Transverse colon (tissue), 4 donors: ENCODE measurements around the gene TXNDC11. TPM values are rescaled to one million over a fixed set of nuclear protein-coding genes. Genes with fewer than 3 reads are reported as not detected.
A peak's percentile ranks its signal among the peaks of the same experiment; 100 is the strongest.

ENCODE experiments used
- DNase-seq: peaks from one replicate; pipeline ENCODE4 v3.0.0-alpha.2; 2019
- H3K27ac ChIP-seq, 4 donors: fragments of 200-600 bp; sonication (generic); 2 replicates each; pipeline ENCODE4 v1.5.1; 2016 to 2018; ENCODE audit warnings: inconsistent platforms in 4 of 4
- H3K27me3 ChIP-seq: fragments of 200-600 bp; sonication (generic); 2 replicates; pipeline ENCODE4 v1.5.1; 2017; ENCODE audit warnings: inconsistent platforms
- H3K36me3 ChIP-seq, 4 donors: fragments of 200-600 bp; sonication (generic); 2 replicates each; pipeline ENCODE4 v1.5.1; 2017 to 2019; ENCODE audit warnings: inconsistent platforms in 4 of 4
- H3K4me1 ChIP-seq, 4 donors: fragments of 200-600 bp; sonication (generic); 2 replicates each; pipeline ENCODE4 v1.5.1; 2017 to 2020; ENCODE audit warnings: inconsistent platforms in 4 of 4
- H3K4me3 ChIP-seq, 4 donors: fragments of 200-600 bp; sonication (generic); 1 replicate in 1 of 4; 2 replicates in 3 of 4; pipeline versions ENCODE4 v1.5.1 to v1.6.1; 2017 to 2019; ENCODE audit warnings: inconsistent platforms in 4 of 4
- H3K9me3 ChIP-seq, 2 donors: fragments of 200-600 bp; sonication (generic); 2 replicates each; pipeline ENCODE4 v1.5.1; 2017 to 2019; ENCODE audit warnings: inconsistent platforms in 2 of 2
- EP300 ChIP-seq: sonication (generic); formaldehyde crosslinking; IDR thresholded peaks from one replicate; pipeline ENCODE4 v1.6.1; 2017; ENCODE audit warnings: antibody characterized with exemption, low read depth
- POLR2A ChIP-seq: fragments of 450-650 bp; IDR thresholded peaks from one replicate; pipeline ENCODE4 v1.6.1; 2016; ENCODE audit warnings: antibody characterized with exemption, mild to moderate bottlenecking, moderate library complexity
- POLR2AphosphoS5 ChIP-seq, 3 donors: sonication (generic); formaldehyde crosslinking; IDR thresholded peaks; one replicate each; pipeline ENCODE4 v1.6.1; 2016; ENCODE audit warnings: antibody characterized with exemption in 3 of 3
- WGBS, 2 donors: methylation state at CpG; one replicate each; pipeline ENCODE4 v1.1.5; 2018; ENCODE audit warnings: low coverage in 1 of 2; 5-methylcytosine and 5-hydroxymethylcytosine counted together
- in situ Hi-C, 4 donors: fragments of 200-750 bp; cut with MboI; loops; one replicate each; pipeline versions ENCODE4 v1.15.0 to v1.15.1; 2017; ENCODE audit warnings: low sequenced_read_pairs in 3 of 4, low pct_ligation_motif_present in 1 of 4, low pct_unique_long_range_greater_than_20kb in 1 of 4
- intact Hi-C: fragments of 100-400 bp; cut with DNase I; formaldehyde crosslinking; loops from one replicate; pipeline ENCODE4 v1.15.1; 2023; ENCODE audit warnings: low total_unique reads
- total RNA-seq, 4 donors: library from RNA; depleted of rRNA; stranded (reverse); fragments of >200 nt; gene quantifications; one replicate each; pipeline ENCODE4 v1.1.0, GENCODE V29; 2016
- TF ChIP-seq, protein P1 (sequence below), 5 experiments: fragments of 200-600 bp in 3 of 5; fragments of 450-650 bp in 2 of 5; sonication (generic) in 3 of 5; IDR thresholded peaks; 1 replicate in 2 of 5; 2 replicates in 3 of 5; pipeline ENCODE4 v1.5.1; 2016 to 2017; ENCODE audit warnings: antibody characterized with exemption in 5 of 5, inconsistent platforms in 3 of 5, mild to moderate bottlenecking in 2 of 5, moderate library complexity in 1 of 5

Gene TXNDC11
- total RNA-seq, 4 donors from 2014 or later = 66.8 to 105 (median 71.1) TPM

DNA sequence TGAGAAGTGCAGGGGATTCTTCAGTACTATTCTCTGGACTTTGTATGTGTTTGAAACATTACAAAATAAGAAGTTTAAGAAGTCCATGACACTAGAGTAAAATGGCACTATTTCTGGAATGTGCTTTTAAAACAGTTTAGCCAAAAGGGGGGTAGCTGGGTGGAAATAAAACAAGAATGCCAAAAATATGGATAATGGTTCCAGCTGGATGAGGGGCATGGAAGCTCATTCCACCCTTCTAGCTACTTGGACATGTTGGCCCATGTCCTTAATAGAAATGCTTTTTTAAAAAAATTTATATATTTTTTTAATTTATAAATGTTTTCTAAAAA, 41.3 kb upstream of the TXNDC11 start:
- Histone ChIP-seq H3K4me1 (peaks cover 27 to 74% (median 51%) of the 10 kb centered on the region in 4 donors), H3K27ac (peak overlapping the region; percentile 80 to 94 (median 88)), H3K36me3 (peaks cover 0 to 5% (median 0%) of the 10 kb centered on the region in 4 donors), H3K9me3 (no peaks in the 10 kb centered on the region), H3K27me3 (no peaks in the 10 kb centered on the region), H3K4me3 (no peak overlapping the region)
- no peak for DNase-seq
- TF ChIP-seq POLR2A (no peak), EP300 (no peak), POLR2AphosphoS5 (IDR thresholded peaks at IDR 0.05) (no peak)
- TF ChIP-seq, protein P1, sequence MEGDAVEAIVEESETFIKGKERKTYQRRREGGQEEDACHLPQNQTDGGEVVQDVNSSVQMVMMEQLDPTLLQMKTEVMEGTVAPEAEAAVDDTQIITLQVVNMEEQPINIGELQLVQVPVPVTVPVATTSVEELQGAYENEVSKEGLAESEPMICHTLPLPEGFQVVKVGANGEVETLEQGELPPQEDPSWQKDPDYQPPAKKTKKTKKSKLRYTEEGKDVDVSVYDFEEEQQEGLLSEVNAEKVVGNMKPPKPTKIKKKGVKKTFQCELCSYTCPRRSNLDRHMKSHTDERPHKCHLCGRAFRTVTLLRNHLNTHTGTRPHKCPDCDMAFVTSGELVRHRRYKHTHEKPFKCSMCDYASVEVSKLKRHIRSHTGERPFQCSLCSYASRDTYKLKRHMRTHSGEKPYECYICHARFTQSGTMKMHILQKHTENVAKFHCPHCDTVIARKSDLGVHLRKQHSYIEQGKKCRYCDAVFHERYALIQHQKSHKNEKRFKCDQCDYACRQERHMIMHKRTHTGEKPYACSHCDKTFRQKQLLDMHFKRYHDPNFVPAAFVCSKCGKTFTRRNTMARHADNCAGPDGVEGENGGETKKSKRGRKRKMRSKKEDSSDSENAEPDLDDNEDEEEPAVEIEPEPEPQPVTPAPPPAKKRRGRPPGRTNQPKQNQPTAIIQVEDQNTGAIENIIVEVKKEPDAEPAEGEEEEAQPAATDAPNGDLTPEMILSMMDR (IDR thresholded peaks at IDR 0.05) = no peak
- intact Hi-C loops = no loop called here
- in situ Hi-C loops = no loop called here

DNA sequence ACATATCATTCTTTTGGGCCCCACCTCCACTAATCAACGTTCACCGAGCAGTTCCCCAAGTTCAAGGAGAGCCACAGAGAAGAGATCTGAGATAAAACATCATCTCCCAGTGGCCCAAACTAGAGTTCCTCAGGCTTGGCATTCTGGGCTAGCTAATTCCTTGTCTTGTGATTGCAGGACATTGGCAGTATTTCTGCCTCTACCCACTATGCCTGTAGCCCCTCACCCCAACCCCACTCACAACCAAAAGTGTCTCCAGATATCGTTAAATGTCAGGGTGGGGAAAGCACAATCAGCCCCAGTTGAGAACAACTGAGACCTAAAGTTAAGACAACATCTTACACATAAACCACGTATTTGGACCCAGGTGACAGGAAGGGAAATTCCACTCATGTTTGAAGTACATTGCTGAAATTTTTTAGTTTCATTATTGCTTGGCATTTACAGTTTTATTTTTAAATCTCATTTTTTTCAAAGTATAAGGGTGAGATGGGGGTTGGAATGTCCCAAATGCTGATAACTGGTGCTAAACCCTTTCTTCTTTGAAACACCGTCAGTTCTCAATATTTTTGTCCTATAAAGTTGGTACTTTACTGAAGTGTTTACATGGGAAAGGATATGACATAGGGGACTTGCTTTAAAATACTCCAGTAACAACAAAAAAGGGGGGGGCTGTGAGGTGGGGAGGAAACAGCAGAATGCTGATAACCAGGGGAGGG, 40.8 kb upstream of the TXNDC11 start:
- DNase-seq = no peak
- 12 to 13% methylated on average over 5 of the region's 5 CpGs for WGBS, 2 donors
- H3K27ac ChIP-seq = peak overlapping the region; percentile 80 to 94 (median 88)
- in situ Hi-C loops = no loop called here
- H3K4me3 ChIP-seq = peak overlapping the region in 1 of 4 donors; percentile 1
- peaks cover 0 to 10% (median under 1%) of the 10 kb centered on the region in 4 donors for H3K36me3 ChIP-seq
- peaks cover 27 to 74% (median 51%) of the 10 kb centered on the region in 4 donors for H3K4me1 ChIP-seq
- intact Hi-C loops = no loop called here
- TF ChIP-seq EP300 (no peak), POLR2AphosphoS5 (IDR thresholded peaks at IDR 0.05) (no peak), POLR2A (no peak)
- TF ChIP-seq, protein P1 (IDR thresholded peaks at IDR 0.05) = no peak
- H3K9me3 ChIP-seq = no peaks in the 10 kb centered on the region
- no peaks in the 10 kb centered on the region for H3K27me3 ChIP-seq

DNA sequence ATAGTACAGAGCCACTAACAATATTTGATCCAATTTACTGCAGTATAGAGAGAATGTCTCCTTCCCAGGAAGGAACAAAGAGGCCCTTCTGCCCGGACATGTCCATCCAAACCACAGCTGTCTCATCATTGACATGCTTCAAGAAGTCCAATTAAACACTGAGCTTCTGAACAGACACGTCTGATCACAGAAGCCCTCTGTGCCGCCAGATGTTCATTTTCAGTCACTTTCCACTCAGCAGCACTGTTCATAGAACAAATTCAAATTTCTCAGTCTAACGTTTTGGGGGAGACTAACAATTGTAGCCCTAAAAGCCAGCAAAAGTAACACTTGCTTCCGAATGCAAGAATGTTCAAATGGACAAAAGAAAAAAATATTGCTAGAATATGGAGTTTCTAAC, 39.1 kb upstream of the TXNDC11 start:
- Histone ChIP-seq H3K36me3 (peaks cover 0 to 24% (median 5%) of the 10 kb centered on the region in 4 donors), H3K4me1 (peaks cover 27 to 63% (median 46%) of the 10 kb centered on the region in 4 donors), H3K4me3 (no peak overlapping the region), H3K27ac (peak overlapping the region; percentile 80 to 94 (median 88)), H3K27me3 (no peaks in the 10 kb centered on the region), H3K9me3 (no peaks in the 10 kb centered on the region)
- intact Hi-C loops (no loop called here), in situ Hi-C loops (no loop called here)
- TF ChIP-seq EP300 = no peak
- TF ChIP-seq, protein P1 (IDR thresholded peaks at IDR 0.05) = no peak
- TF ChIP-seq POLR2A = no peak
- no peak for TF ChIP-seq POLR2AphosphoS5 (IDR thresholded peaks at IDR 0.05)
- no peak for DNase-seq
- WGBS, 2 donors = 63 to 75% methylated on average over 5 of the region's 5 CpGs

DNA sequence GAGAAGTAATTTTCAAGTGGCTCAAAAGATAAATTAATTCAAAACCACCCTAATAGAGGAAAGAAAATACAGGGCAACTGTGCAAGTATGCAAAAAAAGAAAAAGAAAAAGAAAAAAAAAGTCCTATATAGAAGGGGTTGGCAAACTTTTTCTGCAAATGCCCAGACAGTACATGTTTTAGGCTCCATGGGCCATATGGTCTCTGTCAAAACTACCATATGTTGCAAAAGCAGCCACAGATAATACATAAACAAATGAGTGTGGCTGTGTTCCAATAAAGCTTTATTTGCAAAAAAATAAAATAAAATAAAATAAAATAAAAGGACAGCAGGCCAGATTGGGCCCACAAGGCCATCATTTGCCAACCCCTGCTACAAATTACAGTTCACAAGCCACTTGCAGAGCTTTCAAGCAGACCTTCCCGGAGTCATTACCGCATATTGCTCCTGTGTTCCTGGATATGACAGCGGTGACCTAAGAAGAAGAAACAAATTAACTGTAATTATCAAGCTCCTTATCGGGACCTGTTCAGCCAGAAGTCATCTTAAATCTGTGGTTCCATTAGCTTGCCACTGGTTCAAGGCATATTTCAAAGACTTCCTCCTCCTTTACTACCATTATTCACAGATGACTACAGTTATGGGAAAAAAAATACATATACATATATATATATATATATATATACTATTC, 38.5 kb upstream of the TXNDC11 start:
- in situ Hi-C loops = no loop called here
- intact Hi-C loops = no loop called here
- no peaks in the 10 kb centered on the region for H3K9me3 ChIP-seq
- WGBS, 2 donors = 66 to 89% methylated on average over 4 of the region's 4 CpGs
- DNase-seq = no peak
- peaks cover 27 to 57% (median 40%) of the 10 kb centered on the region in 4 donors for H3K4me1 ChIP-seq
- no peak overlapping the region for H3K4me3 ChIP-seq
- no peaks in the 10 kb centered on the region for H3K27me3 ChIP-seq
- peaks cover 0 to 31% (median 5%) of the 10 kb centered on the region in 4 donors for H3K36me3 ChIP-seq
- TF ChIP-seq POLR2A = no peak
- TF ChIP-seq POLR2AphosphoS5 (IDR thresholded peaks at IDR 0.05) = no peak
- TF ChIP-seq, protein P1 (IDR thresholded peaks at IDR 0.05) = no peak
- no peak for TF ChIP-seq EP300
- H3K27ac ChIP-seq = peak overlapping the region; percentile 7 to 94 (median 84)
